Measurements from ENCODE around the gene FSTL5.

The FSTL5 gene

DNA sequence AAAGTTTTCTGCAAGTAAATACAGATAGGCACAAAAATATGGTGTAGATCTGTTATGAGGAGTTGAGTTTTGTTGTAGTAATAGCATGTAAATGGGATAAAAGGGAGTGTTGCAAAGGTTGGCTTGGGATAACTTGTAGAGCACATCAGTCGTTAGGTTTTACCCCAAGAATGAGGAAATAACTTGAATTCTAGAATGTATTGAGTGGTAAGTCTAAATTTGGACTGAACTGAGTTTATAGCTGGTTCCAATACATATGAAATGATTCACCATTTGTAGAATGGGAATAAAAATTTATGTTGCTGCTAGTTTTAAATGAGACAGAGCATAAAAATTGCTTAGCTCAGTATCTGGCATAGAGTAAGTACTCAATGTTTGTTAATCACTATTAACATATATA lies 719.2 kb downstream of the FSTL5 start:
- no peak for DNase-seq (ENCODE audit: low spot score)

DNA sequence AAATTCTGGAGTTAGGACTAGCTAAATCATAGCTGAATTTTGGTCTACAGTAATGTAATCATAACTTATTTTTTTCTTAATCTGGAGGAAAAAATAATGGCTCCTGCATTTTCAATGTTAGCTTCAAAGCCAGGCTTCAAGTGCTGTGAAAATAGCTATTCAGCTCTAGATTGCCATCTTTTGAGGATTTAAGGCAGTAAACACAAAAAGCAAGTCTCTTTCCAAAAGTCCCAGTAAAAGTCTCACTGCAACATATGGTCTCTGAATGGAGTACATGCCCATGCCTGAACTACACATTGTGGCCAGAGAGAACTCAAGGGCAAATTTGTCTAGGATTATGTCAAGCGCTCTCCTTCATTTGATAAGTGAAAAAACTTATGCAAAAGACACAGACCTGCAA lies 720.9 kb downstream of the FSTL5 start:
- no peak for DNase-seq (ENCODE audit: low spot score)

DNA sequence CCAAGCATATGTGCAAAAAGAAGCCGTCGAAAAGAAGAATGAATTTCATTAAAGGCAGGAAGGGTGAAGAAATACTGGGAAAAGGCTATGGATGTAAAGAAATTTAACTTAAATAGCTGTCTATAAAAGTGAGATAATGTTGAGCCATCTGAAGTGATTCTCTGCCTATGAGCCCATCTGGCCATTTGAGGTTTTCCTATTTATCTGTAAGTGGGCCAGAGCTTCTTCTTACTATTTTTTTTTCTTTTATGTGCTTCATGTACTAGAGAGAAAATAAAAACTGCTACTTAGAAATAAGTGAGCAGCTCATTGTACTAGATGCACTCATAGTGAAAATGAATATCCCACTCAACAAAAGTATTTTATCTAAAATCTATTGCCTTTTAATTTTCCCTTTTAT lies 725.7 kb downstream of the FSTL5 start:
- no peak for DNase-seq (ENCODE audit: low spot score)

DNA sequence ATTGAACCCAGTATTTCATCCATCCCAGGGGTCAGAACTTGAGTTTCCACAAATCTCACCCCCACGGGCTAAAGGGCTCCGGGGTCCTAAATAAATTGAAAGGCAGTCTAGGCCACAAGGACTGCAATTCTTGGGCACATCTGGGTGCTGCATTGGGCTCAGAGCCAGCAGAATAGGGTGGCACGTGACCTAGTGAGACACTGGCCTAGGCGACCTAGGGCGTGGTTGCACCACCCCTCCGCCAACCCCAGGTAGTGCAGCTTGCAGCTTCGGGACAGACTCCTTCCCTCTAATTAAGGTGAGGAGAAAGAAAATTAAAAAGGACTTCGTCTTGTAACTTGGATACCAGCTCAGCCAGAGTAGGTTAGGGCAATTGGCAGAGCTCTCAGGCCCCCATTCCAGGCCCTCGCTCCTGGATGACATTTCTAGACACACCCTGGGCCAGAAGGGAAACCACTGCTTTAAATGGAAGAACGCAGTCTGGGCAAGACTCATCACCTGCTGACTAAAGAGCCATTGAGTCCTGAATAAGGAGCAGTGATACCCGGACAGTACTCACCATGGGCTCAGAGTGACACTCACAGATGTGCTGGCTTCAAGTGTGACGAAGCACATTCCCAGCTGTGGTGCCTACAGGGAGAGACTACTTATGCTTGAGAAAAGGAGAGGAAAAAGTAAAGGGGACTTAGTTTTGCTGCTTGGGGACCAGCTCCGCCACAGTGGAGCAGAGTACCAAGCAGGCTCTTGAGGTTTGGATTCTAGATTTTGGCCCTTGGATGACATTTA lies 735.4 kb downstream of the FSTL5 start:
- DNase-seq (ENCODE audit: low spot score), result no peak

DNA sequence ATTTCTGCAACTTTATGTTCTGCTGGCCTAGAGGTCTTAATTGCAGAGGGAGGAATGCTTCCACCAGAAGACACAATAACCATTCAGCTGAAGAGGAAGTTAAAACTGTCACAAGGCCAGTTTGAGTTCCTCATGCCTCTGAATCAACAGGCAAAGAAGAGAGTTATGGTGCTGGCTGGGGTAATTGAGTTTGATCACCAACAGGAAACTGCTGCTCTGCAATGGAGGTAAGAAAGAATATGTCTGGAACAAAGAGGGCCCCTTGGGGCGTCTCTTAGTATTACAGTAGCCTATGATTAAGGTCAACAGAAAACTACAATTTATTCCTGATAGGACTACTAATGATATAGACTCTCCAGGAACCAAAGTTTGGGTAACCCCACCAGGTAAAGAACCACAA lies 744.0 kb downstream of the FSTL5 start:
- DNase-seq (ENCODE audit: low spot score), result peak; percentile 45

DNA sequence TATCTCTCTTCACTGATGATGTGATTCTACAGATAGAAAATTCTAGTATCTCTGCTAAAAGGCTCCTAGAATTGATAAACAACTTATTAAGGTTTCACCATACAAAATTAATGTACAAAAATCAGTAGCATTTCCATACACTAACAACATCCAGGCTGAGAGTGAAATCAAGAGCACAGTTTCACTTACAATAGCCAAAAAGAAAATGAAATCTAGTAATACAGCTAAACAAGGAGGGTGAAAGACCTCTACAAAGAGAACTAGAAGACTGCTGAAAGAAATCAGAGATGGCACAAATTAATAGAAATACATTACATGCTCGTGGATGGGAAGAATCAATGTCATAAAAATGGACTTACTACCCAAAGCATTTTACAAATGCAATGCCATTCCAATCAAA lies 751.9 kb downstream of the FSTL5 start:
- no peak for DNase-seq (ENCODE audit: low spot score)

DNA sequence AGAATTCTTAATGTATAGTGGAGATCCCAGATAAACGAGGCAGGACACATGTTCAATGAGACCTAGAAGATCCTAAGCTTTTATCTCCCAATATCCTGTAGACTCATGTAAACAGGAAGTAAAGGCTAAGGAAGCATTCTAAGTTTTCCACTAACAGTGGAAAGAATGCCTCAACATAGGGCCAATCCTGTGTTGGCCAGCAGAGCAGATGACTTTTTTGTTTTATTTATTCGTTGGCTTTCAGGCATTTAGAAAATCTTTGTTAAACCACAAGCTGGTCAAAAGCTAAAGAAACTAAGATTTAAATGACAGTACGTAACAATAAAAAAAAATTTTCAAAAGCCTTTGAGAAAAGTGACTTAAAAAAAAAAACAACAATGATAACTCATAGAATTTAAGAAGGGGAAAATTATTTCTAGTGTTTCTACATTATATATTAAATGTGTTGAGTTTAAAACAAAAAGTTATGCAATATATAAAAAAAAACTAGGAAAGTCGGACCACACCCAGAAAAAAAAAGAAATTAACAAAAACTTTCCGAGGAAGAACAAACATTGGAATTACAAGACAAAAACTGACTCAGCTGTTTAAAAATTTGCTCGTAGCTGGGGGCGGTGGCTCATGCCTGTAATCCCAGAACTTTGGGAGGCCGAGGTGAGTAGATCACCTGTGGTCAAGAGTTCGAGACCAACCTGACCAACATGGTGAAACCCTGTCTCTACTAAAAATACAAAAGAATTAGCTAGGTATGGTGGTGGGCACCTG lies 759.3 kb downstream of the FSTL5 start:
- DNase-seq (ENCODE audit: low spot score), result no peak

DNA sequence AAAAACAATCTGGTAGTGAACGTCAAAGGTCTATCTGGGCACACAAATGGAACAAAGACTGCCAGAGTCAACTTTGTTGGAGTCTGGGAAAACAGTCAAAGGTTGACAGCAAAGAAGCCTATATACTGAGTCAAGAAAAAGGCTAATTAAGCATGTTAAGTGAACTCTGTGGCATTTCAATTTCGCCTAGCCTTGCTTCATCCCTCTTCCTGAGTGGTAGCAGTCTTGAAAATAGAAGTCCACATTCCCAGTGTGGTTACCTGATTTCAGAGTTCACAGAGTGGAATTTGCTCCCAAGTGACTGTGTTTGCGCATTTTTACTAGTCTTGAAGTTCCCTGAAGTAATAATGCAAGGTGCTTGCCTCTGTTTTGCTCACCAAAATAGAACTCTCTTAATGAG lies 760.0 kb downstream of the FSTL5 start:
- DNase-seq (ENCODE audit: low spot score), result no peak

DNA sequence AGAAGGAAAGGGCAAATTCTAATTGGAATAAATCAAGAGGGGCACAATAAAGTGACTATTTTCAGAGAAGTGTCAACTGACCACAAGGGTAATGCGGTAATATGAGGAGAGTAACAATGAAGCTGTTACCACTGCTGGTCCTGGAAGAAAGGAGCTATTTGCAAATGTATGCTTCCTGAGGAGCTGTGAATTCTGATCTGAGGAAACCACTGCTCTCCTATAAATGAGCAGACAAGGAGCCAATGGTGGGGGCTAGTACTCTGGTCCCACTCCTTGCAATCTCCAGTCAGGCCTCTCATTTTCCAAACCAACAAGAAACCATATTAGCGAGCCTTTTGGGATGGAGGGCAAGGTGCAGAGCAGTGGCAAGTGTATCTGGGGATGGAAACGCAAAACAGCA lies 770.2 kb downstream of the FSTL5 start:
- DNase-seq (ENCODE audit: low spot score), result no peak

DNA sequence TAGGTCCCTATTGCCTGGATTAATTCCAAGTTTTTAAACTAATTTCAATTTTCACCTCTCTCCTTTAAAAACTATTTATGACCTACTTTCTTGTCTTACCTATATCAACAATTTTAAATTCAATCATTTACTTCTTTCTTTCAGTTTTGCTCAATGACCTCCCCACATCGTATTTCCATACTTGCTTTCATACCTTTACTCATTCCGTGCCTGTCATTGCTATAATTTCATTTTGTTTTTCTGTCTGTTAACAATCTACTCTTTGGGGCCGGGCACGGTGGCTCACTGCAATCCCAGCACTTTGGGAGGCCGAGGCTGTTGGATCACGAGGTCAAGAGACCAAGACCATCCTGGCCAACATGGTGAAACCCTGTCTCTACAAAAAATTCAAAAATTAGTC lies 781.1 kb downstream of the FSTL5 start:
- no peak for DNase-seq (ENCODE audit: low spot score)

DNA sequence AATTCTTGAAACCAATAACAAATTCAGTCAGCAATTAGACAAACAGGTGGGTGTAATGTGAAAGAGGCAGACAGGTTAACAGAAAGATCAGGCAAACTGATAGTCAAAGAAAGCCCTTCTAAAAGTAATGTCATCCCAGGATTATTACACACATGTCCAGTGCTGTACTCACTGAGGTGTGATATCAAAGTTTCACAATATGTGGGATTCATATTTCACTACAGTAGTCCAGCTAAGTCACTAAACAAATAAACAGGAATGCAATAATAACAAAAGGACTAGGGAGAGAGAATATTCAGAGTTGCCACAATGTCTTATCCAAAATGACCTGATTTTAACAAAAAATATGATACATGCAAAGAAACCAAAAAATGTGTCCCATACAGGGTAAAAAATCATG lies 787.5 kb downstream of the FSTL5 start:
- DNase-seq (ENCODE audit: low spot score), result no peak

DNA sequence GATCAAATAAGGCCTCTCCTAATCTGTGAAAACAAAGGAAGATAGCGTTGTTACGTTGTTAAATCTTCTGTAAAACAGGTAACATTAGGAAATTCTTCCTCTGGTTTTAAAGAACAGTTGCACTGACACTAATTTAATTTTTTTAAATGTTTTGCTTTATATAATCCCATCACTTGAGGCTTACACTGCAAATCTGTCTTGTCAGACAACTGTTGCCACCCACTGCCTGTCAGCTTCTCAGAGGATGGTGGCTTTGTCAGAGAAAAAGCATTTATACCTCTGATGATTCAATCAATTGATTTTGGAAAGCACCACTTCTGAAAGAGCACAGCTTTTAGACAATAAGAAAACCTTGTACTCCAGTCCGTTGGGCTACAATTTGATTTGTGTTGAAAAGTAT lies 799.1 kb downstream of the FSTL5 start:
- DNase-seq (ENCODE audit: low spot score), result no peak

DNA sequence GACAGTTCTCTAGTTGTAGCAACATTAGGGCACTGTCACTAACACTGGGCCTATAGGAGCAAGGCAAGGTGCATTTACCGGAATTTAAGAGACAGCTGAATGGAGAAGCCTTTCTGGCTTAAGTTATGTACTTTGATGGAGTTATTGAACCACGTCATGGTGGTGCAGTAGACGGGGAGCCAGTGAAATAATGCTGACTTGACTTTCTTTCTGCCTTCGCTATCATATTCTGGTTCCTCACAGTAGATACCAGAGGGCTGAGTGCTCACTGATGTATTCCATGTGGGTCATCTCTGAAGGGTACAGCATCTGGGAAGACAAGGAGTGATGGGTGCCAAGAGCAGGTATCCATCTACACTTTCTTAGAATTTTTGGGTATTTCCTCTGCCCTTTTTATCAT lies 802.8 kb downstream of the FSTL5 start:
- no peak for DNase-seq (ENCODE audit: low spot score)

DNA sequence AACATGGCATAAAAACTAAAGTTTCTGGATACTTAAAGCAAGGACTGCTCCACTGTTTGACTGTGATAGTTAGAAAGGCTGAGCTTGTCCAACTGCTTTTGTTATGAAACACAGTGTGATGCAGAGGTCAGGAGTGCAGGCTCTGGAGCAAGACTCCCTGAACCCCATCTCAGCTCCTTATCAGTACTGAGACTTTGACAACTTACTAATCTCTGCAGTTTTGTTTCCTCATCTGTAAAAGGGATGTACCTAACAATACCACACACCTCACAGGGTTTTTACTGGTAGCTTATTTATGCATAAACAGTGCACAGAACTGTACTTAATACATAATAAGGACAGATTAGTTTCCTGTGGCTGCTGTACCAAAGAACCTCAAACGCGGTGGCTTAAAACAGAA lies 804.3 kb downstream of the FSTL5 start:
- DNase-seq (ENCODE audit: low spot score), result no peak

DNA sequence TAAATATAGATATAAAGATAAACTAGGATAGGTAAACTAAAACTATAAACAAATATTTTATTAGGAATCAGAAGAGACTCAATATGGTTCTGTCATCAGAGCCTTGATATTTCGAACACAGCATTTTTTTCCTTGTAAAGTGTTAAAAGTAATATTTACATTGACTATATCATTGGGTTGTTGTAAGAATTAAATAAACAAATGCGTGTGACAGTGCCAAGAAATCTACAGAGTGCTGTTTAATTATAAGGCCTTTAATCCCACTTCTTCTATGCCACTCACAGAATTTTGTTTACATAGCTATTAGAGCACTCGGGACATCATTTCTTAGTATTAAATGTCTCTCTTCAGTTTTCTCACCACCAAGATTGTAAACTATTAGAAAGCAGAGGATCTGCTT lies 807.4 kb downstream of the FSTL5 start:
- DNase-seq (ENCODE audit: low spot score), result no peak

DNA sequence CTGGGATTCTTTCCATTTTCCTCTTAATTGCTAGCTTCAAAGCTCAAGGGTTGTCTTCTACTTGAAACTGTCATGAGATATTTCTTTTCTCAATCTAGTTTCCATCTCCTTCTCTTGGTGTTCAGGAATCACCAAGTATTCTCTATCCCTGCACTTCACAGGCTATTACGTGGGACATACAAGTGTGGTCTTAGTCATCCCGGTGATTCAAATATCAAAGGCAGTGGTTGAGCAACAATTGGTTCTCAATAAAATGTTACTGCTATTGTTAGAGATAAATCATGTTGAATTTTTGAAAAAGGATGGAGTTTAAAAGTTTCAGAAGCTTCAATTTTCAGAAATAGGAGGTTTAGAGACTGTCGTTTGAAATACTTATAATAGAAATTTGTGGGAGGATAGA lies 812.9 kb downstream of the FSTL5 start:
- no peak for DNase-seq (ENCODE audit: low spot score)

DNA sequence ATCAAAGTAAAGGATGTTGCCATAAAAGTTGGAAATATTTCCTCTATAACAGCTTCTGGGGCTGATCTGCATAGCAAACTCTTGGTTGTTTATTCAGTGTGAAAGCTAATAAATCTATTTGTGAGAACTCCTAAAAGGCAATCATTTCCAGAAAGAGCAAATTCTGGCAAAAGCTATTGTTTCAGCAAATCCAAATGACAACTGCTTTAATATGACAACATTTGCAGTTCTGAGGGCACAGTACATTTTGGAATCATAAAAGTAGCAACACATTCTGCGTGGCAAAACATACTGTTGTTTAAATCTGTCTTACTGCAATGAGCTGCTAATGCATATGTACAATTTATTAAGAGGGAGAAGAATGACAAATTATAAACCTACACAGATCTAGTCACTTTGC lies 818.1 kb downstream of the FSTL5 start:
- no peak for DNase-seq (ENCODE audit: low spot score)

DNA sequence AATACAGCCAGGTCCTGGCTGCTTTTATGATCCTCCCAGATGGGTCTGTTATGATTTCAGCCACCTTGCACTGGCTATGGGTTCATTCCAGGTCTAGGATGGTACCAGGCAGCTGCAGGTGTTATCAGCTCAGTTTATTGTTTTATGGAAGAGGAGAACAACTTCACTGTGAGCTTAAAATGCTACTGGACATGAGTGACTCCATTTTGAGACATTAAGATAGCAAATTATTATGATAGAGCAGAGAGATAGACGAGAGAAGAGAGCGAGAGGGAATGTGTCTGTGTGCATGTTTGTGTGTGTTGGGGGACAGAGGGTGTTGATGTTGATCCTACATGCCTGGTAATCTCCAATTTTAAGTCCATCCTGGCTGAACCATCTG lies 820.2 kb downstream of the FSTL5 start:
- no peak for DNase-seq (ENCODE audit: low spot score)

DNA sequence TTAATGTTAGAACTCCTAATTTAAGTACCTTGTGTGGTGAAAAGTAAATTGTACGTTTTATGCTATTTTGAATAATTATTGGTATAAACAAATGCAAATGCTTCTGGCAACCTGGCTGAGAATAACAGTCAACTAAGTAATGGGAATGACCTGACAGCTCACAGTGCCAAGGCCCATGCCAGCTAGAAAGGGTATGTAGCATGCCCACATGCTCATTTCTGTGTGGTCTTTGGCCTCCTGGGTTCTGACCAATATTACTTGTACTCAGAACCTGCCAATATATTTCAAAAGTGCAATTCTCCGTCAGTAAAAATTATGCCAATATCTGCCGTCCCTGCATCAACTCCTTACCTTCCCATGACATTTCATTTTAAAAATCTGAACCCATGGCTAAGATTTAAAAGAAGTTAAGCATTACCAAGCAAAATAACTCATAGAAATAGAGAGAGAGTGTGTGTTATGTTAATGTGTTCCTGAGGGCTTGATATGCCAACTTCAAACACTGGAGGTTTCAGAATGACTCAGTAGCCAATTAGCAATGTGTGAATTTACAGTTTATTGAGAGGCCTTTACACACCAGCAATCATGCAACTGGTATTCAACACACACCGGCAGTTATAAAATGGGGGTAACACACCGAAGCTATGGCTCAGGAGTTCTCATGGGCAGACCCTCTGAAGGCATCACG lies 820.8 kb downstream of the FSTL5 start:
- no peak for DNase-seq (ENCODE audit: low spot score)

DNA sequence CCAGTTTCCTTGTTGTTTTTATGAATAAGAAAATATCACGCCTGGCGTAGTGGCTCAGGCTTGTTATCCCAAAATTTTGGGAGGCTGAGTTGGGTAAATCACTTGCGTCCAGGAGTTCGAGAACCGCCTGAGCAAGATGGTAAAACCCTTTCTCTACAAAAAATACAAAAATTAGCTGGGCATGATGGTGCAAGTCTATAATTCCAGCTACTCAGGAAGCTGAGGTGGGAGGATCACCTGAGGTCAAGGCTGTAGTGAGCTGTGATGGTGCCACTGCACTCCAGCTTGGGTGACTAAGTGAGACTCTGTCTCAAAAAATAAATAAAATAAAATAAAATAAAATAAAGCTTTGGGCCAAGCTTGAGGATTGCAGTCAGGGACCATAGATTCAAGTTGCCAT lies 827.2 kb downstream of the FSTL5 start:
- DNase-seq (ENCODE audit: low spot score), result no peak

DNA sequence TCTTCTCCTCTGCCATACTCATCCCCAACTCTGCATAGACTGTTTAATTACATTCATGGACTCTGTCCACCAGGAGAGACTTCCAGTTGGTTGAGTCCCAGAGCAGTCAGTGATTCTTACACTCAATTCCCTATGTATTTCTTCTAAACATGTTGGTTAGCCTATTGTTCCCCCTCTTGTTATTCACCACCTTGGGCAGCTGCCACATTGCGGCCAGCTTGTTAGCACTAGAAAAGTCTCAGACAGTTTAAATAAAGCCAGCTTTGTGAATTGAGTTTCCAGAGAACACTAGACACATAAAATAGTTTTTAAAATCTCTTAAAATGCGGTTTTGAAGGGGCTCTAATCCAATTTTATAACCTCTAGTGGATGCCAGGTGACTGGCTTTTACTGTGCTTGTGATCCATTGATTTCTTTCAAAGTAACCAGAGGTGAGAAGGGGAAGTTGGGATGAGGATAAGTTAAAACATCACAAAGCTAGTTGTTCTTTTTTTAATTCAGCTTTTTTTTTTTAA lies 827.7 kb downstream of the FSTL5 start:
- DNase-seq (ENCODE audit: low spot score), result no peak
